SJCRH30 (cell line): ENCODE data around the gene PRKCB. TPM values are rescaled to one million over a fixed set of nuclear protein-coding genes. Genes with fewer than 3 reads are reported as not detected.
"Not testable (repeated sequence)": the region's sequence is repeated elsewhere in the genome, so short reads cannot be mapped to it uniquely, and the experiment has no call there.

ENCODE experiments used
- DNase-seq, 2 experiments: peaks; one replicate each; pipeline ENCODE4 v3.0.0-alpha.2; 2015 to 2020
- H3K27ac ChIP-seq: fragments of 250-450 bp; sonication (Bioruptor Pico); 2 replicates; pipeline ENCODE4 v1.5.1; 2020; ENCODE audit warnings: mild to moderate bottlenecking, moderate library complexity
- H3K27me3 ChIP-seq: fragments of 250-450 bp; sonication (Bioruptor Pico); 2 replicates; pipeline ENCODE4 v1.5.1; 2020; ENCODE audit warnings: mild to moderate bottlenecking, moderate library complexity
- H3K36me3 ChIP-seq: fragments of 250-450 bp; sonication (Bioruptor Pico); 2 replicates; pipeline ENCODE4 v1.5.1; 2020; ENCODE audit warnings: mild to moderate bottlenecking, moderate library complexity
- H3K4me1 ChIP-seq: fragments of 250-450 bp; sonication (Bioruptor Pico); 2 replicates; pipeline ENCODE4 v1.5.1; 2020; ENCODE audit warnings: mild to moderate bottlenecking, moderate library complexity
- H3K4me3 ChIP-seq: fragments of 250-450 bp; sonication (Bioruptor Pico); 2 replicates; pipeline ENCODE4 v1.5.1; 2020; ENCODE audit warnings: mild to moderate bottlenecking, moderate library complexity
- H3K9me3 ChIP-seq: fragments of 250-450 bp; sonication (Bioruptor Pico); replicated peaks from 2 replicates; pipeline ENCODE4 v1.5.1; 2020; ENCODE audit warnings: mild to moderate bottlenecking, moderate library complexity
- total RNA-seq: library from RNA; depleted of rRNA; stranded (reverse); fragments of >200 nt; shearing (Covaris generic); gene quantifications from 2 replicates; pipeline ENCODE4 v1.2.3, GENCODE V29; 2014

The PRKCB gene
- total RNA-seq, 1 experiment from 2014 or later = not detected

GRCh38 chr16:23924128-23924527 is 88.3 kb downstream of the PRKCB start:
- Histone ChIP-seq H3K36me3 (no peaks in the 10 kb centered on the region), H3K9me3 (no peaks in the 10 kb centered on the region), H3K4me1 (no peaks in the 10 kb centered on the region), H3K27ac (no peak overlapping the region), H3K4me3 (no peak overlapping the region), H3K27me3 (no peaks in the 10 kb centered on the region)
- no peak for DNase-seq

- Histone ChIP-seq H3K27me3 (no peaks in the 10 kb centered on the region), H3K36me3 (no peaks in the 10 kb centered on the region), H3K4me3 (no peak overlapping the region), H3K9me3 (no peaks in the 10 kb centered on the region), H3K4me1 (no peaks in the 10 kb centered on the region), H3K27ac (no peak overlapping the region)
- no peak for DNase-seq
Observed at GRCh38 chr16:23927796-23928195, 92.0 kb downstream of the PRKCB start.

- Histone ChIP-seq H3K9me3 (no peaks in the 10 kb centered on the region), H3K36me3 (no peaks in the 10 kb centered on the region), H3K4me3 (no peak overlapping the region), H3K27me3 (no peaks in the 10 kb centered on the region), H3K27ac (no peak overlapping the region), H3K4me1 (no peaks in the 10 kb centered on the region)
- DNase-seq = no peak
Observed at GRCh38 chr16:23929237-23929636, 93.5 kb downstream of the PRKCB start.

- Histone ChIP-seq H3K4me3 (no peak overlapping the region), H3K27ac (no peak overlapping the region), H3K36me3 (no peaks in the 10 kb centered on the region), H3K9me3 (no peaks in the 10 kb centered on the region), H3K27me3 (no peaks in the 10 kb centered on the region), H3K4me1 (no peaks in the 10 kb centered on the region)
- DNase-seq = no peak
Observed at GRCh38 chr16:23929856-23930255, 94.1 kb downstream of the PRKCB start.

GRCh38 chr16:23930791-23931190 is 95.0 kb downstream of the PRKCB start:
- Histone ChIP-seq H3K9me3 (no peaks in the 10 kb centered on the region), H3K27ac (no peak overlapping the region), H3K4me3 (no peak overlapping the region), H3K36me3 (no peaks in the 10 kb centered on the region), H3K4me1 (no peaks in the 10 kb centered on the region), H3K27me3 (no peaks in the 10 kb centered on the region)
- no peak for DNase-seq

GRCh38 chr16:23931199-23931598 is 95.4 kb downstream of the PRKCB start:
- no peak overlapping the region for H3K27ac ChIP-seq
- no peaks in the 10 kb centered on the region for H3K36me3 ChIP-seq
- no peak overlapping the region for H3K4me3 ChIP-seq
- H3K4me1 ChIP-seq = no peaks in the 10 kb centered on the region
- DNase-seq = no peak
- H3K9me3 ChIP-seq = no peaks in the 10 kb centered on the region
- H3K27me3 ChIP-seq = no peaks in the 10 kb centered on the region

- not testable (repeated sequence) for H3K9me3 ChIP-seq, H3K27ac ChIP-seq, H3K27me3 ChIP-seq, H3K4me3 ChIP-seq, H3K4me1 ChIP-seq, DNase-seq, H3K36me3 ChIP-seq
Observed at GRCh38 chr16:23933650-23934049, 97.9 kb downstream of the PRKCB start.

- Histone ChIP-seq H3K9me3 (no peaks in the 10 kb centered on the region), H3K4me3 (no peak overlapping the region), H3K27me3 (no peaks in the 10 kb centered on the region), H3K4me1 (no peaks in the 10 kb centered on the region), H3K36me3 (no peaks in the 10 kb centered on the region), H3K27ac (no peak overlapping the region)
- no peak for DNase-seq
Observed at GRCh38 chr16:23934610-23935236, 98.9 kb downstream of the PRKCB start.

- no peaks in the 10 kb centered on the region for H3K27me3 ChIP-seq
- H3K4me1 ChIP-seq = no peaks in the 10 kb centered on the region
- H3K27ac ChIP-seq = no peak overlapping the region
- H3K4me3 ChIP-seq = no peak overlapping the region
- H3K9me3 ChIP-seq = no peaks in the 10 kb centered on the region
- H3K36me3 ChIP-seq = no peaks in the 10 kb centered on the region
- DNase-seq = no peak
Observed at GRCh38 chr16:23940111-23940510, 104.3 kb downstream of the PRKCB start.

- H3K27me3 ChIP-seq = no peaks in the 10 kb centered on the region
- H3K9me3 ChIP-seq = no peaks in the 10 kb centered on the region
- no peaks in the 10 kb centered on the region for H3K36me3 ChIP-seq
- no peak for DNase-seq
- no peaks in the 10 kb centered on the region for H3K4me1 ChIP-seq
- H3K27ac ChIP-seq = no peak overlapping the region
- no peak overlapping the region for H3K4me3 ChIP-seq
Observed at GRCh38 chr16:23941025-23941424, 105.2 kb downstream of the PRKCB start.

GRCh38 chr16:23941963-23942564 is 106.3 kb downstream of the PRKCB start:
- peak; percentile 19 to 29 for DNase-seq
- no peaks in the 10 kb centered on the region for H3K4me1 ChIP-seq

GRCh38 chr16:23943604-23944003 is 107.8 kb downstream of the PRKCB start:
- DNase-seq = no peak
- no peaks in the 10 kb centered on the region for H3K27me3 ChIP-seq
- H3K9me3 ChIP-seq = no peaks in the 10 kb centered on the region
- no peaks in the 10 kb centered on the region for H3K36me3 ChIP-seq
- no peak overlapping the region for H3K27ac ChIP-seq
- H3K4me1 ChIP-seq = no peaks in the 10 kb centered on the region
- no peak overlapping the region for H3K4me3 ChIP-seq

More at GRCh38 chr16:23941963-23942564, 106.3 kb downstream of the PRKCB start:
- Histone ChIP-seq H3K4me3 (no peak overlapping the region), H3K36me3 (no peaks in the 10 kb centered on the region), H3K27me3 (no peaks in the 10 kb centered on the region), H3K27ac (no peak overlapping the region), H3K9me3 (no peaks in the 10 kb centered on the region)

GRCh38 chr16:23944381-23944780 is 108.6 kb downstream of the PRKCB start:
- H3K36me3 ChIP-seq = no peaks in the 10 kb centered on the region
- H3K4me3 ChIP-seq = no peak overlapping the region
- DNase-seq = peak in 1 of 2 experiments; percentile 22
- H3K9me3 ChIP-seq = no peaks in the 10 kb centered on the region
- H3K27ac ChIP-seq = no peak overlapping the region
- no peaks in the 10 kb centered on the region for H3K27me3 ChIP-seq
- no peaks in the 10 kb centered on the region for H3K4me1 ChIP-seq

GRCh38 chr16:23945243-23945642 is 109.5 kb downstream of the PRKCB start:
- H3K9me3 ChIP-seq = no peaks in the 10 kb centered on the region
- no peaks in the 10 kb centered on the region for H3K27me3 ChIP-seq
- no peak overlapping the region for H3K4me3 ChIP-seq
- no peaks in the 10 kb centered on the region for H3K36me3 ChIP-seq
- no peak overlapping the region for H3K27ac ChIP-seq
- no peak for DNase-seq
- no peaks in the 10 kb centered on the region for H3K4me1 ChIP-seq

- H3K36me3 ChIP-seq = no peaks in the 10 kb centered on the region
- H3K27me3 ChIP-seq = no peaks in the 10 kb centered on the region
- DNase-seq = no peak
- no peaks in the 10 kb centered on the region for H3K4me1 ChIP-seq
- H3K9me3 ChIP-seq = no peaks in the 10 kb centered on the region
- no peak overlapping the region for H3K4me3 ChIP-seq
- H3K27ac ChIP-seq = no peak overlapping the region
Observed at GRCh38 chr16:23947838-23948237, 112.1 kb downstream of the PRKCB start.

- Histone ChIP-seq H3K4me3 (no peak overlapping the region), H3K4me1 (no peaks in the 10 kb centered on the region), H3K9me3 (no peaks in the 10 kb centered on the region), H3K36me3 (no peaks in the 10 kb centered on the region), H3K27ac (no peak overlapping the region), H3K27me3 (no peaks in the 10 kb centered on the region)
- DNase-seq = no peak
Observed at GRCh38 chr16:23948949-23949411, 113.2 kb downstream of the PRKCB start.
